GM18951 (cell line): ENCODE results near the gene METTL15.
"Not testable (repeated sequence)": the region's sequence is repeated elsewhere in the genome, so short reads cannot be mapped to it uniquely, and the experiment has no call there.

Source experiments
- POLR2A ChIP-seq: IDR thresholded peaks from 4 replicates; pipeline ENCODE4 v1.6.1; 2011; ENCODE audit warnings: mild to moderate bottlenecking; ENCODE audit not compliant: insufficient read length, insufficient read depth; ENCODE audit errors: extremely low read depth
- in situ Hi-C: fragments of 300-500 bp; cut with MboI; formaldehyde crosslinking; loops from one replicate; pipeline ENCODE4 v1.12.0; 2022; ENCODE audit warnings: low sequenced_read_pairs, mixed read lengths, inconsistent platforms; ENCODE audit not compliant: unreplicated experiment

METTL15 gene

DNA sequence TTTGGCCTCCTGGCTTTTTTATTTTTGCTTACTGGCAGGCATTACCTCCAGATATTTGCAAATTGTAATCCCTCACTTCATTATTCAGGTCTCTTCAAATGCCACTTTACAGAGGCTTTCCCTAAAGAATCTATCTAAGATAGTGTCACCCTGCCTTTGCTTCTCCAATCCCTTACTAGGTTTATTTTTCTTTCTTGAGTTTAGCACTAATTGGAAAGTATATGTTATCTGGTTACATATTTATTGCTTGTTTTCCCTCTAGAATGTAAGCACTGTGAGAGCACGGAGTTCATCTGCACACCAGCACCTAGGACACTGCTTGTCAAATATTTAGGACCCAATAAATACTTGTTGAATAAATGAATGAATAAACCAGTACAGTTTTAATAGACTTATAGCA lies 3.8 kb upstream of the METTL15 start:
- TF ChIP-seq POLR2A = no peak
- in situ Hi-C loops = no loop called here

GRCh38 chr11:28104984-28105383 lies 3.2 kb upstream of the METTL15 start:
- TF ChIP-seq POLR2A = no peak
- in situ Hi-C loops = no loop called here

GRCh38 chr11:28105869-28106268 lies 2.3 kb upstream of the METTL15 start:
- in situ Hi-C loops = no loop called here
- no peak for TF ChIP-seq POLR2A

- TF ChIP-seq POLR2A = no peak
- in situ Hi-C loops = no loop called here
Observed at GRCh38 chr11:28106353-28107043, 1.7 kb upstream of the METTL15 start.

DNA sequence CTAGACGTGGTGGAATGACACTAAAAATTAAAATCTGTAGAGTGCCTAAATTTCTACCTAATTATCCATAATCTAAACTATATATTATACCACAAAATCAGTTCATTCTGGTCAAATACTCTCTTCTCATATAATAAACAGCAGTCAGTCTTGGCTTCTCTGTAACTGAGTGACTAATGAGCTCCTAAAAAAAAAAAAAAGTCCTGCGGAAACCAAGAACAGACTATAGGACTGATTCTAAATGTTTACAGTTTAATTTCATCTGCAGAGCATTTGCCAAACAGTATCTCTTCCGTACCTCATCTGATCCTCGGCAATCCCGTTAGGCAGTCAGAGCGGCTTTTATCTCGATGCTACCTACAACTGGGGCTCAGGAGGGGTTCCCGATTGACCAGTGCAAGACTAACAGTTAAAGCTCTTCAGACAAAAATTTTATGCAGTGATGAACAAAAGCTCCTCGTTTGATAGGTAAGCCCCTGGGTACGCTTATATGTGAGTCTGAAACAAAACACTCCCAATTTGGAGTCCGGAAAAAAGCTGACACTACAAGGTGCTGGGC lies 918 bp upstream of the METTL15 start:
- TF ChIP-seq POLR2A = no peak
- in situ Hi-C loops = no loop called here

- in situ Hi-C loops = no loop called here
- no peak for TF ChIP-seq POLR2A
Observed at GRCh38 chr11:28108958-28109357, 770 bp downstream of the METTL15 start.

DNA sequence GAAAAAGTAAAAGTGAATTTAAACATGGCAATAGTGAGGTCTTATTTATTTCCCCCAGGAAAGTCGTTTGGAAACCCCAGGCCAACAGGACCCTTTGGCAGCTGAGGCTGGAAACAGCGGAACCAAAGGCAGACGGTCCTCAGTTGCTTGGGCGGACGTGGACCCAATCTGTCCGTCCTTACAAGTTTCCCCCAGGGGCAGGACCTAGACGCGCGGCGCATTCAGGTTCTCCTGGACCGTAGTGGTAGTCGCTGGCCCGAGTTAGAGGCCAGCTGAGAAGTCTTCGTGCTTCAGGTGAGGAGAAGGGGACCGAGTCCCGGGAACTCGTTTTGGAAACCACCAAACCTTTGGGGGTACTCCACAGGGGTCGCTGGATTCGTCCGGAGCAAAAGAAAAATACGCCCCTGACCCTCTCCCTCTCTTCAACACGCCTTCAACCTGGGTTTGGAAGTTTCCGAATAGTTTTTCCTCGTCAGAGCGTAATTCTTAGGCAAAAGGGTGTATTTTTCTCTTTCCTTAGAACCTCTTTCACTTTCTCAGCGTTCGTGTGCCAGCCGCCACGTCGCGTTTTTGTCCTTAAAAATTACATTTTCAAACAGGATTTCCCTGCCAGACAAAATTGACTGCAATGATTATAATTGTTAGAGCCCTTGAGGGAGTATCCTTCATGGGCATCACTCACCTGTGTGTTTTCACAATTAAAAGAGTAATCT lies 2.1 kb downstream of the METTL15 start:
- TF ChIP-seq POLR2A = peak; percentile 70
- in situ Hi-C loops = no loop called here

DNA sequence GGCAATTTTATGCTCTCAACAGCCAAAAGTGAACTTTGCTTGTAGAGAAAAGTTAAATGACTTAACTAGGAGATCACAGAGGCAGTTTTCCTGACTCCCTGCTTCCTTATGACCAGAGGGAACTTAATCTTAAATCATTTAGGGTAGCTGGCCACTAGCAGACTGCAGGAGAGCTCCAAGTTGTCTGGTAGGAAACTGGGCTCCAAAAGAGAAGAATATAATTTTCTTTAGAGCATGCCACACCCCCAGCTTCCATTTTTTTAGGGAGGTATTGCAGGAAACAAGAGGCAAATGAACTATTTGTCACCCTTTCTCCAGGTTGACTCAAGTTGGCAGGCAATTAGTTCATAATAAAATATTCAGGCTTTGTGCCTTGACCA lies 2.6 kb downstream of the METTL15 start:
- no peak for TF ChIP-seq POLR2A
- in situ Hi-C loops = no loop called here

DNA sequence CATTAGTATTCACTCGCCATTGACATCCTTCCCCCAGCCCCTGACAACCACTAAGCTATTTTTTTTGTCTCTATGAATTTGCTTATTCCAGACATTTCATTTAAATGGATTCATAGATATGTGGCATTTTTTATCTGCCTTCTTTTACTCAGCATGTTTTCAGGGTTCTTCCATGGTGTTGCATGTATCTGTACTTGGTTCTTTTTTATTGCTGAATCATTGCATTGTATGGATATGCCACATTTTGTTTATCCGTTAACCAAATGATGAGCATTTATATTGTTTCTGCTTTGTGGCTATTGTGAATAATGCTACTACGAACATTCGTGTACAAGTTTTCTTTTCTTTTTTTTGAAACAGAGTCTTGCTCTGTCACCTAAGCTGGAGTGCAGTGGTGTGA lies 5.9 kb downstream of the METTL15 start:
- in situ Hi-C loops = no loop called here
- TF ChIP-seq POLR2A = no peak

DNA sequence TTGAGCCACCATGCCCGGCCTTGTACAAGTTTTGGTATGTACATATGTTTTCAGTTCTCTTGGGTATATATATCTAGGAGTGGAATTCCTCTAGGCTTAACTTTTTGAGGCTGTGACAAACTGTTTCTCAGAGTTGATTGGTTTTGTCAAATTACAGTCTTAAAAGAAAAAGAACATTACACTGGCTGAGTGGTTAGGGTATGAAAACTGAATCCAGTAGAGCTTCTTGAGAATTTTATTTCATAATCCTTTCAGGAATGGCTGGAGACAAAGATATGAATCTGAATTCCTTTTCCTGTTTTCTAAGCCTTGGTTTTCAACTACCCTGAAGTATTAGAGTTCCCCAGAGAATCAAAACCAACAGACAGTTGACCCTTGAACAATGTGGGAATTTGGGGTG lies 6.5 kb downstream of the METTL15 start:
- in situ Hi-C loops = no loop called here

GRCh38 chr11:28117712-28118111 lies 9.5 kb downstream of the METTL15 start:
- in situ Hi-C loops = no loop called here
- no peak for TF ChIP-seq POLR2A

More for the DNA sequence above, 6.5 kb downstream of the METTL15 start:
- no peak for TF ChIP-seq POLR2A

- in situ Hi-C loops = no loop called here
Observed at GRCh38 chr11:28123151-28123581, 15.0 kb downstream of the METTL15 start.

GRCh38 chr11:28132548-28132947 lies 24.4 kb downstream of the METTL15 start:
- in situ Hi-C loops = no loop called here
- TF ChIP-seq POLR2A = no peak

More at GRCh38 chr11:28123151-28123581, 15.0 kb downstream of the METTL15 start:
- TF ChIP-seq POLR2A = no peak

- no peak for TF ChIP-seq POLR2A
- in situ Hi-C loops = no loop called here
Observed at GRCh38 chr11:28133146-28133545, 25.0 kb downstream of the METTL15 start.

DNA sequence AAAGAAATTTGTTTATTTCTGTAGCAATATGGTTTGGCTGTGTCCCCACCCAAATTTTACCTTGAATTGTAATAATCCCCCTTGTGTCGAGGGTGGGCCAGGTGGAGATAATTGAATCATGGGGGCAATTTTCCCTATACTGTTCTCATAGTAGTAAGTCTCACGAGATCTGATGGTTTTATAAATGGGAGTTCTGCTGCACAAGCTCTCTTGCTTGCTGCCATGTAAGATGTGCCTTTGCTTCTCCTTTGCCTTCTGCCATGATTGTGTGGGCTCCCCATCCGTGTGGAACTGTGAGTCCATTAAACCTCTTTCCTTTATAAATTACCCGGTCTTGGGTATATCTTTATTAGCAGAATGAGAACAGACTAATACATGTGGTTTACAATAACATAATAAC lies 28.0 kb downstream of the METTL15 start:
- in situ Hi-C loops = not testable (repeated sequence)
